Keratinocyte (primary cell): Measurements from ENCODE around the gene ZNF148. TPM values are rescaled to one million over a fixed set of nuclear protein-coding genes. Genes with fewer than 3 reads are reported as not detected.

Experiments used
- DNase-seq: peaks from one replicate; pipeline ENCODE4 v3.0.0-alpha.2; 2011; ENCODE audit warnings: low read depth, missing footprints, low spot score
- FAIRE-seq: peaks from 2 replicates; lab custom pipeline; 2011; peaks lifted over from hg19 to GRCh38; lab: Jason Lieb, UNC
- H2AFZ ChIP-seq: 2 replicates; pipeline ENCODE4 v1.6.0; 2012; ENCODE audit warnings: low read length, control low read depth, inconsistent platforms; ENCODE audit not compliant: control insufficient read depth
- H3K27ac ChIP-seq: 2 replicates; pipeline ENCODE4 v1.5.1; 2011; ENCODE audit warnings: low read length; ENCODE audit not compliant: control insufficient read depth, insufficient read depth
- H3K27me3 ChIP-seq: 3 replicates; pipeline ENCODE4 v1.6.0; 2011; ENCODE audit warnings: low read length; ENCODE audit not compliant: control insufficient read depth, insufficient read depth; ENCODE audit errors: extremely low read depth
- H3K36me3 ChIP-seq, 2 experiments: 2 replicates in 1 of 2; 3 replicates in 1 of 2; pipeline ENCODE4 v1.5.1; 2011; ENCODE audit warnings: low read length in 2 of 2, mild to moderate bottlenecking in 1 of 2; ENCODE audit not compliant: control insufficient read depth in 2 of 2, insufficient read depth in 2 of 2; ENCODE audit errors: extremely low read depth in 1 of 2
- H3K4me1 ChIP-seq: 3 replicates; pipeline ENCODE4 v1.5.1; 2011; ENCODE audit warnings: low read length; ENCODE audit not compliant: control insufficient read depth, insufficient read depth; ENCODE audit errors: extremely low read depth
- H3K4me2 ChIP-seq: 3 replicates; pipeline ENCODE4 v1.6.0; 2011; ENCODE audit warnings: low read depth, low read length; ENCODE audit not compliant: control insufficient read depth, insufficient read depth; ENCODE audit errors: extremely low read depth
- H3K4me3 ChIP-seq, 3 experiments: fragments of 200-600 bp in 1 of 3; sonication (generic) in 1 of 3; 2 replicates in 2 of 3; 3 replicates in 1 of 3; pipeline ENCODE4 v1.5.1; 2011 to 2016; ENCODE audit warnings: low read length in 3 of 3, mild to moderate bottlenecking in 3 of 3, control low read depth in 2 of 3, inconsistent platforms in 1 of 3, low read depth in 1 of 3, mixed read lengths in 1 of 3, mixed run types in 1 of 3, moderate library complexity in 1 of 3; ENCODE audit not compliant: control insufficient read depth in 2 of 3, insufficient read depth in 2 of 3; ENCODE audit errors: extremely low read depth in 1 of 3
- H3K79me2 ChIP-seq: 2 replicates; pipeline ENCODE4 v1.6.0; 2012; ENCODE audit warnings: low read length; ENCODE audit not compliant: control insufficient read depth, insufficient read depth
- H3K9ac ChIP-seq: 3 replicates; pipeline ENCODE4 v1.6.0; 2011; ENCODE audit warnings: low read length; ENCODE audit not compliant: control insufficient read depth, insufficient read depth; ENCODE audit errors: extremely low read depth
- H3K9me1 ChIP-seq: 3 replicates; pipeline ENCODE4 v1.6.0; 2011; ENCODE audit warnings: low read length; ENCODE audit not compliant: control insufficient read depth, insufficient read depth; ENCODE audit errors: extremely low read depth
- H3K9me3 ChIP-seq: 2 replicates; pipeline ENCODE4 v1.5.1; 2012; ENCODE audit warnings: low read depth, low read length; ENCODE audit not compliant: control insufficient read depth
- H4K20me1 ChIP-seq: 3 replicates; pipeline ENCODE4 v1.6.0; 2011; ENCODE audit warnings: low read length; ENCODE audit not compliant: control insufficient read depth, insufficient read depth; ENCODE audit errors: extremely low read depth
- EZH2 ChIP-seq: IDR thresholded peaks from one replicate; pipeline ENCODE4 v1.6.1; 2012; ENCODE audit warnings: inconsistent platforms, mild to moderate bottlenecking, low read length, moderate library complexity
- dilution Hi-C: fragments of 300-500 bp; cut with MboI; formaldehyde crosslinking; loops from one replicate; pipeline ENCODE4 v1.7.0; 2020; ENCODE audit warnings: low sequenced_read_pairs; ENCODE audit not compliant: extremely low pct_ligation_motif_present
- polyA plus RNA-seq, 5 experiments: library from polyadenylated mRNA; depleted of rRNA in 3 of 5; stranded (reverse) in 3 of 5; stranded (forward) in 1 of 5; unstranded in 1 of 5; fragments of >200 nt; gene quantifications; 1 replicate in 1 of 5; 2 replicates in 3 of 5; 3 replicates in 1 of 5; pipeline versions ENCODE4 v1.2.1 to v1.2.3, GENCODE V29; 2011 to 2012; ENCODE audit warnings: missing spikeins in 2 of 5, low read depth in 1 of 5, low replicate concordance in 1 of 5
- TF ChIP-seq, protein P1 (sequence below), 3 experiments: IDR thresholded peaks in 1 of 3; conservative IDR thresholded peaks in 1 of 3; optimal IDR thresholded peaks in 1 of 3; 2 replicates in 2 of 3; 3 replicates in 1 of 3; pipeline versions ENCODE3 to v1.5.1; 2011; ENCODE audit warnings: low read length in 3 of 3, mild to moderate bottlenecking in 3 of 3, moderate library complexity in 2 of 3, control low read depth in 1 of 3, inconsistent platforms in 1 of 3; ENCODE audit not compliant: insufficient read depth in 2 of 3; ENCODE audit errors: extremely low read depth in 1 of 3

Gene ZNF148
- polyA plus RNA-seq, 1 donor (not counting 4 experiments of a cell fraction or from before 2014, with no cell fraction given): 21.4 TPM

DNA sequence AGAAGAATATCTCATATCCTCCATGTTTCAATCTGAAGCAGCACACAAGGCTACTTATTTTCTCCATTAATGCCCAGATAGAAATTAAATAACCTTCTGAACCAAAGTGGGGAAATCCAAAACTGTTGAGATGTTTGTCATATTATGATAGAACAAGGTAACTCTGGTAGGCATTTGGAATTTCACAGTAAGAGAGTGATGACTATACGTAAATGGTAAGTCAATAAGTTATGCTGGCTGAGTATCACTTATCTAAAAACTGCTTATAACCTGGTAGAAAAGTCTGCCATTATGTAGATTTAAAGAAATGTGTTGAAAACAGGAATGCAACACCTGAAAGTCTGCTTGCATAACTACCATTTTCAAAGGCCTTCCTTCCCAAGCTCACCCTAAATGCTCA lies 145.4 kb downstream of the ZNF148 start:
- TF ChIP-seq EZH2: no peak
- TF ChIP-seq, protein P1, sequence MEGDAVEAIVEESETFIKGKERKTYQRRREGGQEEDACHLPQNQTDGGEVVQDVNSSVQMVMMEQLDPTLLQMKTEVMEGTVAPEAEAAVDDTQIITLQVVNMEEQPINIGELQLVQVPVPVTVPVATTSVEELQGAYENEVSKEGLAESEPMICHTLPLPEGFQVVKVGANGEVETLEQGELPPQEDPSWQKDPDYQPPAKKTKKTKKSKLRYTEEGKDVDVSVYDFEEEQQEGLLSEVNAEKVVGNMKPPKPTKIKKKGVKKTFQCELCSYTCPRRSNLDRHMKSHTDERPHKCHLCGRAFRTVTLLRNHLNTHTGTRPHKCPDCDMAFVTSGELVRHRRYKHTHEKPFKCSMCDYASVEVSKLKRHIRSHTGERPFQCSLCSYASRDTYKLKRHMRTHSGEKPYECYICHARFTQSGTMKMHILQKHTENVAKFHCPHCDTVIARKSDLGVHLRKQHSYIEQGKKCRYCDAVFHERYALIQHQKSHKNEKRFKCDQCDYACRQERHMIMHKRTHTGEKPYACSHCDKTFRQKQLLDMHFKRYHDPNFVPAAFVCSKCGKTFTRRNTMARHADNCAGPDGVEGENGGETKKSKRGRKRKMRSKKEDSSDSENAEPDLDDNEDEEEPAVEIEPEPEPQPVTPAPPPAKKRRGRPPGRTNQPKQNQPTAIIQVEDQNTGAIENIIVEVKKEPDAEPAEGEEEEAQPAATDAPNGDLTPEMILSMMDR (optimal IDR thresholded peaks at IDR 0.05 in 1 of 3, IDR thresholded peaks at IDR 0.05 in 1 of 3, conservative IDR thresholded peaks at IDR 0.05 in 1 of 3; ENCODE audit: extremely low read depth in 1 of 3, insufficient read depth in 2 of 3, low read length in 3 of 3): no peak
- dilution Hi-C loops: no loop called here
- Histone ChIP-seq H4K20me1 (no peaks in the 10 kb centered on the region), H3K9me3 (no peaks in the 10 kb centered on the region), H2AFZ (no peak overlapping the region), H3K36me3 (peaks cover 3 to 5% of the 10 kb centered on the region in 2 experiments), H3K4me1 (peaks cover 15% of the 10 kb centered on the region), H3K27me3 (no peaks in the 10 kb centered on the region), H3K27ac (no peak overlapping the region), H3K79me2 (no peaks in the 10 kb centered on the region), H3K4me2 (no peak overlapping the region), H3K9me1 (no peaks in the 10 kb centered on the region), H3K9ac (no peak overlapping the region), H3K4me3 (no peak overlapping the region)
- FAIRE-seq (peak; percentile 26), DNase-seq (no peak)

DNA sequence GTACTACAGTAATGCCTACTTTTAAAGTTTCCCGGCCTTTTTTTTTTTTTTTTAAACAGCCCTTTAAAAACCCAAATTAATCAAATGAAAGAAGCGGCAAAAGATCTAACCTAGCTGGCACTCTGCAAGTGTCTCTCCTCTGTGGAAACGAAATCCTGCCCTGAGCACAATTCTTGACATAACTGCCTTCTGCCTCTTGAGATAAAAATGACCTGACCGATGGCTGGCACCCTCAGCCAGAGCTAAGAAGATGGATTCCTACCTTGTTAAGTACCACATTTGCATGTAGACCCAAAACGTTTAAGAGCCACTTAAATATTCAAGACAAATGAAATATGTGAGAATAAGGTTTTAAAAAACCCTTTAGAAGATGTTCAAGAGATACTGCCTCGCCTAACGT lies 146.0 kb downstream of the ZNF148 start:
- H3K36me3 ChIP-seq: peaks cover 3 to 5% of the 10 kb centered on the region in 2 experiments
- peaks cover 15% of the 10 kb centered on the region for H3K4me1 ChIP-seq
- no peaks in the 10 kb centered on the region for H3K9me1 ChIP-seq
- no peaks in the 10 kb centered on the region for H3K79me2 ChIP-seq
- no peaks in the 10 kb centered on the region for H3K9me3 ChIP-seq
- no peak overlapping the region for H3K27ac ChIP-seq
- no peak overlapping the region for H3K9ac ChIP-seq
- no peak overlapping the region for H3K4me2 ChIP-seq
- TF ChIP-seq, protein P1 (optimal IDR thresholded peaks at IDR 0.05 in 1 of 3, IDR thresholded peaks at IDR 0.05 in 1 of 3, conservative IDR thresholded peaks at IDR 0.05 in 1 of 3; ENCODE audit: extremely low read depth in 1 of 3, insufficient read depth in 2 of 3, low read length in 3 of 3): no peak
- TF ChIP-seq EZH2: no peak
- dilution Hi-C loops: no loop called here
- DNase-seq (no peak), FAIRE-seq (no peak)
- no peak overlapping the region for H2AFZ ChIP-seq
- H4K20me1 ChIP-seq: no peaks in the 10 kb centered on the region
- H3K27me3 ChIP-seq: no peaks in the 10 kb centered on the region
- no peak overlapping the region for H3K4me3 ChIP-seq
